K562 (cell line): Measurements from ENCODE around the gene CYP11A1. TPM values are rescaled to one million over a fixed set of nuclear protein-coding genes. Genes with fewer than 3 reads are reported as not detected.

ENCODE experiments used
- CBX2 ChIP-seq: fragments of 200-600 bp; sonication (generic); IDR thresholded peaks from one replicate; pipeline ENCODE4 v1.6.1; 2012; ENCODE audit warnings: mild to moderate bottlenecking, low read length, inconsistent platforms; ENCODE audit not compliant: insufficient read depth, poor library complexity, severe bottlenecking
- ERF ChIP-seq: fragments of 450-650 bp; formaldehyde crosslinking; IDR thresholded peaks from 2 replicates; pipeline ENCODE4 v1.4.0; 2020; ENCODE audit warnings: mild to moderate bottlenecking, mixed read lengths
- FOXK2 ChIP-seq, 2 experiments: fragments of 450-650 bp; IDR thresholded peaks in 1 of 2; conservative IDR thresholded peaks in 1 of 2; 2 replicates each; pipeline ENCODE4 v1.6.1; 2016; ENCODE audit warnings: low read depth in 2 of 2, mild to moderate bottlenecking in 1 of 2
- HNRNPL ChIP-seq: fragments of 200-400 bp; formaldehyde crosslinking; IDR thresholded peaks from 2 replicates; pipeline ENCODE4 v1.6.1; 2017; ENCODE audit warnings: low read depth, mild to moderate bottlenecking, low read length
- OTX1 ChIP-seq: fragments of 450-650 bp; formaldehyde crosslinking; IDR thresholded peaks from 2 replicates; pipeline ENCODE4 v1.4.0; 2022; ENCODE audit warnings: mild to moderate bottlenecking
- SLC30A9 ChIP-seq: fragments of 250-450 bp; sonication (Bioruptor Pico); IDR thresholded peaks from 2 replicates; pipeline ENCODE4 v1.8.0; 2022; ENCODE audit warnings: mild to moderate bottlenecking, moderate library complexity
- SRSF7 ChIP-seq: fragments of 200-400 bp; formaldehyde crosslinking; optimal IDR thresholded peaks from 2 replicates; pipeline ENCODE3; 2017; ENCODE audit warnings: mild to moderate bottlenecking, low read depth, low read length
- STAG1 ChIP-seq: sonication (generic); formaldehyde crosslinking; IDR thresholded peaks from 2 replicates; pipeline ENCODE4 v1.5.0; 2020; ENCODE audit warnings: missing genetic modification reagents, borderline replicate concordance
- polyA plus RNA-seq, 8 experiments: library from polyadenylated mRNA; depleted of rRNA in 4 of 8; stranded (reverse) in 5 of 8; unstranded in 3 of 8; fragments of >200 nt; fragmentation: Nextera tagmentation in 2 of 8; fragmentation: Illumina TruSeq in 1 of 8; extraction: Ambion mirVana in 2 of 8; extraction: Trizol in 1 of 8; gene quantifications; 2 replicates each; pipeline versions ENCODE4 v1.2.1 to v1.2.3, GENCODE V29; 2011 to 2014; ENCODE audit warnings: inconsistent platforms in 1 of 8, missing spikeins in 1 of 8
- total RNA-seq, 7 experiments: library from RNA; depleted of rRNA in 6 of 7; stranded (reverse); fragments of >200 nt in 6 of 7; fragmentation: Illumina TruSeq in 2 of 7; extraction: Trizol in 2 of 7; gene quantifications; 2 replicates each; pipeline versions ENCODE4 v1.2.1 to v1.2.3, GENCODE V29; 2011 to 2021; ENCODE audit warnings: low replicate concordance in 1 of 7
- TF ChIP-seq, protein P1 (sequence below): fragments of 450-650 bp; IDR thresholded peaks from 2 replicates; pipeline ENCODE4 v1.6.1; 2016; ENCODE audit warnings: mild to moderate bottlenecking, moderate library complexity
- TF ChIP-seq, protein P2 (sequence below): fragments of 450-650 bp; IDR thresholded peaks from 2 replicates; pipeline ENCODE4 v1.6.1; 2016; ENCODE audit warnings: borderline replicate concordance
- TF ChIP-seq, protein P3 (sequence below), 2 experiments: IDR thresholded peaks; 2 replicates each; pipeline ENCODE4 v1.6.1; 2011; ENCODE audit warnings: borderline replicate concordance in 1 of 2, control low read depth in 1 of 2, low read depth in 1 of 2, low read length in 1 of 2, mild to moderate bottlenecking in 1 of 2, mixed read lengths in 1 of 2, moderate library complexity in 1 of 2; ENCODE audit not compliant: insufficient read depth in 1 of 2, insufficient read length in 1 of 2, poor library complexity in 1 of 2, severe bottlenecking in 1 of 2; ENCODE audit errors: extremely low read depth in 1 of 2

The CYP11A1 gene
- total and polyA plus RNA-seq, 9 of the 15 experiments (the other 6 are each of a cell fraction or from before 2014, with no cell fraction given): 0.06 to 0.24 (median 0.10) TPM; not detected in 4

DNA sequence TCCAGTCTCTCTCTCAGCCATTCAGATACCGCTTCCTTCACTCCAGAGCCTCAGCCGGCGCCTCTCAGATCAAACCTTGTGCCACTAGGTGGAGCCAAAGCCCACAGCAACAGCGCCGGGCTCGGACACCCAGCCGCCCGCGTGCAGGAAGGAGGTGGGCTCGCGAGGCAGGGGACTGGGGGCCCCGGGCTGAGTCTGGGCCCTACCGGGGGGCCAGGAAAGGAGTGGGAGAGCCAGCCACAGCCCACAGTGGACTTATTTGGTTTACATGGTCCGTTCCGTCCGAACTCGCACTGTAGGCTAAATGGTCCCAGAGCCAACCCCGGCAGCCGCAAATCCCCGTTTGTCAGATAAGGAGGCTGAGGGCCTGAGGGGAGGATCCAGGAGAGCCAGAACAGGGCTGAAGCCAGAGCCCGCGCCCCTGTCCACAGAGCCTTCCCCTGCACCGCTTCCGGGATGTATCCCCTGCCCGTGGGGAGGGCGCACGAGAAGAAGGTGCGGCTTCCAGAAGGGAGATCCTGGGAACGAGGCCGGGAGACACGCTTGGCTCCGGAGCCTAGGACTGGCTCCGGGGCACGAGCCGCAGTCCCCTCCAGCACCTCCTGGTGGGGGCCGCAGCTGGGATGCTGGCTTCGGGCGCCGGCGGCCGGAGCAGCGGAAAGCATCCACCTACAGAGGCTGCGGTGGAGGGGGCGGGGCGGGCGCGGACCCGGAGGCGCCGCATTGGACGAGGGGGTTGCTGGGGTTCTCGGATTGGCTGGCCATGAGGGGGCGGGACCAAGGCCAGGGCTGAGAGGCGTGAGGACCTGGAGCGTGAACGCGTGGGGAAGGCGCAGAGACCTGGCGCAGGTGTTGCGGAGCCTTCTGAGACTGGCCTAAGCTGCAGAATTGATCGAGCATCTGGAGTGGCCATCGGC is 6.5 kb upstream of the CYP11A1 start (continued):
- TF ChIP-seq, protein P1, sequence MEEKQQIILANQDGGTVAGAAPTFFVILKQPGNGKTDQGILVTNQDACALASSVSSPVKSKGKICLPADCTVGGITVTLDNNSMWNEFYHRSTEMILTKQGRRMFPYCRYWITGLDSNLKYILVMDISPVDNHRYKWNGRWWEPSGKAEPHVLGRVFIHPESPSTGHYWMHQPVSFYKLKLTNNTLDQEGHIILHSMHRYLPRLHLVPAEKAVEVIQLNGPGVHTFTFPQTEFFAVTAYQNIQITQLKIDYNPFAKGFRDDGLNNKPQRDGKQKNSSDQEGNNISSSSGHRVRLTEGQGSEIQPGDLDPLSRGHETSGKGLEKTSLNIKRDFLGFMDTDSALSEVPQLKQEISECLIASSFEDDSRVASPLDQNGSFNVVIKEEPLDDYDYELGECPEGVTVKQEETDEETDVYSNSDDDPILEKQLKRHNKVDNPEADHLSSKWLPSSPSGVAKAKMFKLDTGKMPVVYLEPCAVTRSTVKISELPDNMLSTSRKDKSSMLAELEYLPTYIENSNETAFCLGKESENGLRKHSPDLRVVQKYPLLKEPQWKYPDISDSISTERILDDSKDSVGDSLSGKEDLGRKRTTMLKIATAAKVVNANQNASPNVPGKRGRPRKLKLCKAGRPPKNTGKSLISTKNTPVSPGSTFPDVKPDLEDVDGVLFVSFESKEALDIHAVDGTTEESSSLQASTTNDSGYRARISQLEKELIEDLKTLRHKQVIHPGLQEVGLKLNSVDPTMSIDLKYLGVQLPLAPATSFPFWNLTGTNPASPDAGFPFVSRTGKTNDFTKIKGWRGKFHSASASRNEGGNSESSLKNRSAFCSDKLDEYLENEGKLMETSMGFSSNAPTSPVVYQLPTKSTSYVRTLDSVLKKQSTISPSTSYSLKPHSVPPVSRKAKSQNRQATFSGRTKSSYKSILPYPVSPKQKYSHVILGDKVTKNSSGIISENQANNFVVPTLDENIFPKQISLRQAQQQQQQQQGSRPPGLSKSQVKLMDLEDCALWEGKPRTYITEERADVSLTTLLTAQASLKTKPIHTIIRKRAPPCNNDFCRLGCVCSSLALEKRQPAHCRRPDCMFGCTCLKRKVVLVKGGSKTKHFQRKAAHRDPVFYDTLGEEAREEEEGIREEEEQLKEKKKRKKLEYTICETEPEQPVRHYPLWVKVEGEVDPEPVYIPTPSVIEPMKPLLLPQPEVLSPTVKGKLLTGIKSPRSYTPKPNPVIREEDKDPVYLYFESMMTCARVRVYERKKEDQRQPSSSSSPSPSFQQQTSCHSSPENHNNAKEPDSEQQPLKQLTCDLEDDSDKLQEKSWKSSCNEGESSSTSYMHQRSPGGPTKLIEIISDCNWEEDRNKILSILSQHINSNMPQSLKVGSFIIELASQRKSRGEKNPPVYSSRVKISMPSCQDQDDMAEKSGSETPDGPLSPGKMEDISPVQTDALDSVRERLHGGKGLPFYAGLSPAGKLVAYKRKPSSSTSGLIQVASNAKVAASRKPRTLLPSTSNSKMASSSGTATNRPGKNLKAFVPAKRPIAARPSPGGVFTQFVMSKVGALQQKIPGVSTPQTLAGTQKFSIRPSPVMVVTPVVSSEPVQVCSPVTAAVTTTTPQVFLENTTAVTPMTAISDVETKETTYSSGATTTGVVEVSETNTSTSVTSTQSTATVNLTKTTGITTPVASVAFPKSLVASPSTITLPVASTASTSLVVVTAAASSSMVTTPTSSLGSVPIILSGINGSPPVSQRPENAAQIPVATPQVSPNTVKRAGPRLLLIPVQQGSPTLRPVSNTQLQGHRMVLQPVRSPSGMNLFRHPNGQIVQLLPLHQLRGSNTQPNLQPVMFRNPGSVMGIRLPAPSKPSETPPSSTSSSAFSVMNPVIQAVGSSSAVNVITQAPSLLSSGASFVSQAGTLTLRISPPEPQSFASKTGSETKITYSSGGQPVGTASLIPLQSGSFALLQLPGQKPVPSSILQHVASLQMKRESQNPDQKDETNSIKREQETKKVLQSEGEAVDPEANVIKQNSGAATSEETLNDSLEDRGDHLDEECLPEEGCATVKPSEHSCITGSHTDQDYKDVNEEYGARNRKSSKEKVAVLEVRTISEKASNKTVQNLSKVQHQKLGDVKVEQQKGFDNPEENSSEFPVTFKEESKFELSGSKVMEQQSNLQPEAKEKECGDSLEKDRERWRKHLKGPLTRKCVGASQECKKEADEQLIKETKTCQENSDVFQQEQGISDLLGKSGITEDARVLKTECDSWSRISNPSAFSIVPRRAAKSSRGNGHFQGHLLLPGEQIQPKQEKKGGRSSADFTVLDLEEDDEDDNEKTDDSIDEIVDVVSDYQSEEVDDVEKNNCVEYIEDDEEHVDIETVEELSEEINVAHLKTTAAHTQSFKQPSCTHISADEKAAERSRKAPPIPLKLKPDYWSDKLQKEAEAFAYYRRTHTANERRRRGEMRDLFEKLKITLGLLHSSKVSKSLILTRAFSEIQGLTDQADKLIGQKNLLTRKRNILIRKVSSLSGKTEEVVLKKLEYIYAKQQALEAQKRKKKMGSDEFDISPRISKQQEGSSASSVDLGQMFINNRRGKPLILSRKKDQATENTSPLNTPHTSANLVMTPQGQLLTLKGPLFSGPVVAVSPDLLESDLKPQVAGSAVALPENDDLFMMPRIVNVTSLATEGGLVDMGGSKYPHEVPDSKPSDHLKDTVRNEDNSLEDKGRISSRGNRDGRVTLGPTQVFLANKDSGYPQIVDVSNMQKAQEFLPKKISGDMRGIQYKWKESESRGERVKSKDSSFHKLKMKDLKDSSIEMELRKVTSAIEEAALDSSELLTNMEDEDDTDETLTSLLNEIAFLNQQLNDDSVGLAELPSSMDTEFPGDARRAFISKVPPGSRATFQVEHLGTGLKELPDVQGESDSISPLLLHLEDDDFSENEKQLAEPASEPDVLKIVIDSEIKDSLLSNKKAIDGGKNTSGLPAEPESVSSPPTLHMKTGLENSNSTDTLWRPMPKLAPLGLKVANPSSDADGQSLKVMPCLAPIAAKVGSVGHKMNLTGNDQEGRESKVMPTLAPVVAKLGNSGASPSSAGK: peak; percentile 91
- TF ChIP-seq, protein P2, sequence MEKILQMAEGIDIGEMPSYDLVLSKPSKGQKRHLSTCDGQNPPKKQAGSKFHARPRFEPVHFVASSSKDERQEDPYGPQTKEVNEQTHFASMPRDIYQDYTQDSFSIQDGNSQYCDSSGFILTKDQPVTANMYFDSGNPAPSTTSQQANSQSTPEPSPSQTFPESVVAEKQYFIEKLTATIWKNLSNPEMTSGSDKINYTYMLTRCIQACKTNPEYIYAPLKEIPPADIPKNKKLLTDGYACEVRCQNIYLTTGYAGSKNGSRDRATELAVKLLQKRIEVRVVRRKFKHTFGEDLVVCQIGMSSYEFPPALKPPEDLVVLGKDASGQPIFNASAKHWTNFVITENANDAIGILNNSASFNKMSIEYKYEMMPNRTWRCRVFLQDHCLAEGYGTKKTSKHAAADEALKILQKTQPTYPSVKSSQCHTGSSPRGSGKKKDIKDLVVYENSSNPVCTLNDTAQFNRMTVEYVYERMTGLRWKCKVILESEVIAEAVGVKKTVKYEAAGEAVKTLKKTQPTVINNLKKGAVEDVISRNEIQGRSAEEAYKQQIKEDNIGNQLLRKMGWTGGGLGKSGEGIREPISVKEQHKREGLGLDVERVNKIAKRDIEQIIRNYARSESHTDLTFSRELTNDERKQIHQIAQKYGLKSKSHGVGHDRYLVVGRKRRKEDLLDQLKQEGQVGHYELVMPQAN: no peak; the same call in 1 of the 2 replicates
- TF ChIP-seq SRSF7 (no peak), ERF (CRISPR knock-in tag) (0 out of 2 replicates have a peak, but pooled peaks have one; percentile 57), STAG1 (peak; percentile 97), OTX1 (no peak), HNRNPL (no peak), CBX2 (no peak), SLC30A9 (CRISPR knock-in tag) (no peak), FOXK2 (conservative IDR thresholded peaks at IDR 0.05 in 1 of 2, IDR thresholded peaks at IDR 0.05 in 1 of 2; ENCODE audit: low read depth in 2 of 2) (no peak)
- TF ChIP-seq, protein P3, sequence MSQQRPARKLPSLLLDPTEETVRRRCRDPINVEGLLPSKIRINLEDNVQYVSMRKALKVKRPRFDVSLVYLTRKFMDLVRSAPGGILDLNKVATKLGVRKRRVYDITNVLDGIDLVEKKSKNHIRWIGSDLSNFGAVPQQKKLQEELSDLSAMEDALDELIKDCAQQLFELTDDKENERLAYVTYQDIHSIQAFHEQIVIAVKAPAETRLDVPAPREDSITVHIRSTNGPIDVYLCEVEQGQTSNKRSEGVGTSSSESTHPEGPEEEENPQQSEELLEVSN (IDR thresholded peaks at IDR 0.05; ENCODE audit: borderline replicate concordance in 1 of 2, extremely low read depth in 1 of 2, insufficient read depth in 1 of 2, insufficient read length in 1 of 2, low read depth in 1 of 2, low read length in 1 of 2, poor library complexity in 1 of 2, severe bottlenecking in 1 of 2): peak; percentile 76 to 91
